Body of pancreas (tissue), 4 donors: ENCODE results near the gene RAB17.

Experiments
- POLR2A ChIP-seq, 3 donors: fragments of 450-650 bp; IDR thresholded peaks; one replicate each; pipeline ENCODE4 v1.6.1; 2016; ENCODE audit warnings: antibody characterized with exemption in 3 of 3, mild to moderate bottlenecking in 2 of 3
- TF ChIP-seq, protein P1 (sequence below), 7 experiments: fragments of 450-650 bp in 4 of 7; fragments of 200-600 bp in 3 of 7; sonication (generic) in 3 of 7; IDR thresholded peaks; one replicate each; pipeline ENCODE4 v1.5.1; 2016 to 2019; ENCODE audit warnings: antibody characterized with exemption in 7 of 7

GRCh38 chr2:237525559-237526157 is 64.9 kb downstream of the RAB17 start:
- TF ChIP-seq, protein P1, sequence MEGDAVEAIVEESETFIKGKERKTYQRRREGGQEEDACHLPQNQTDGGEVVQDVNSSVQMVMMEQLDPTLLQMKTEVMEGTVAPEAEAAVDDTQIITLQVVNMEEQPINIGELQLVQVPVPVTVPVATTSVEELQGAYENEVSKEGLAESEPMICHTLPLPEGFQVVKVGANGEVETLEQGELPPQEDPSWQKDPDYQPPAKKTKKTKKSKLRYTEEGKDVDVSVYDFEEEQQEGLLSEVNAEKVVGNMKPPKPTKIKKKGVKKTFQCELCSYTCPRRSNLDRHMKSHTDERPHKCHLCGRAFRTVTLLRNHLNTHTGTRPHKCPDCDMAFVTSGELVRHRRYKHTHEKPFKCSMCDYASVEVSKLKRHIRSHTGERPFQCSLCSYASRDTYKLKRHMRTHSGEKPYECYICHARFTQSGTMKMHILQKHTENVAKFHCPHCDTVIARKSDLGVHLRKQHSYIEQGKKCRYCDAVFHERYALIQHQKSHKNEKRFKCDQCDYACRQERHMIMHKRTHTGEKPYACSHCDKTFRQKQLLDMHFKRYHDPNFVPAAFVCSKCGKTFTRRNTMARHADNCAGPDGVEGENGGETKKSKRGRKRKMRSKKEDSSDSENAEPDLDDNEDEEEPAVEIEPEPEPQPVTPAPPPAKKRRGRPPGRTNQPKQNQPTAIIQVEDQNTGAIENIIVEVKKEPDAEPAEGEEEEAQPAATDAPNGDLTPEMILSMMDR (IDR thresholded peaks at IDR 0.05): no peak
- TF ChIP-seq POLR2A (IDR thresholded peaks at IDR 0.05): no peak
